Esophagus muscularis mucosa (tissue), 4 donors: ENCODE measurements around the gene JARID2.

Experiments
- EP300 ChIP-seq: sonication (generic); formaldehyde crosslinking; IDR thresholded peaks from one replicate; pipeline ENCODE4 v1.6.1; 2017; ENCODE audit warnings: antibody characterized with exemption
- POLR2AphosphoS5 ChIP-seq, 2 donors: sonication (generic); formaldehyde crosslinking; IDR thresholded peaks; one replicate each; pipeline ENCODE4 v1.6.1; 2017; ENCODE audit warnings: antibody characterized with exemption in 2 of 2
- TF ChIP-seq, protein P1 (sequence below), 3 experiments: fragments of 200-600 bp in 2 of 3; fragments of 450-650 bp in 1 of 3; sonication (generic) in 2 of 3; IDR thresholded peaks; one replicate each; pipeline ENCODE4 v1.5.1; 2017 to 2019; ENCODE audit warnings: antibody characterized with exemption in 3 of 3, mild to moderate bottlenecking in 2 of 3, moderate library complexity in 1 of 3

GRCh38 chr6:15255909-15256395 lies 10.1 kb downstream of the JARID2 start:
- TF ChIP-seq EP300 (no peak), POLR2AphosphoS5 (IDR thresholded peaks at IDR 0.05) (no peak)
- TF ChIP-seq, protein P1, sequence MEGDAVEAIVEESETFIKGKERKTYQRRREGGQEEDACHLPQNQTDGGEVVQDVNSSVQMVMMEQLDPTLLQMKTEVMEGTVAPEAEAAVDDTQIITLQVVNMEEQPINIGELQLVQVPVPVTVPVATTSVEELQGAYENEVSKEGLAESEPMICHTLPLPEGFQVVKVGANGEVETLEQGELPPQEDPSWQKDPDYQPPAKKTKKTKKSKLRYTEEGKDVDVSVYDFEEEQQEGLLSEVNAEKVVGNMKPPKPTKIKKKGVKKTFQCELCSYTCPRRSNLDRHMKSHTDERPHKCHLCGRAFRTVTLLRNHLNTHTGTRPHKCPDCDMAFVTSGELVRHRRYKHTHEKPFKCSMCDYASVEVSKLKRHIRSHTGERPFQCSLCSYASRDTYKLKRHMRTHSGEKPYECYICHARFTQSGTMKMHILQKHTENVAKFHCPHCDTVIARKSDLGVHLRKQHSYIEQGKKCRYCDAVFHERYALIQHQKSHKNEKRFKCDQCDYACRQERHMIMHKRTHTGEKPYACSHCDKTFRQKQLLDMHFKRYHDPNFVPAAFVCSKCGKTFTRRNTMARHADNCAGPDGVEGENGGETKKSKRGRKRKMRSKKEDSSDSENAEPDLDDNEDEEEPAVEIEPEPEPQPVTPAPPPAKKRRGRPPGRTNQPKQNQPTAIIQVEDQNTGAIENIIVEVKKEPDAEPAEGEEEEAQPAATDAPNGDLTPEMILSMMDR (IDR thresholded peaks at IDR 0.05), result no peak
